GM12801 (cell line): Measurements from ENCODE around the gene RTN4.

Source experiments
- CTCF ChIP-seq: IDR thresholded peaks from one replicate; pipeline ENCODE4 v1.5.1; 2011; ENCODE audit warnings: control low read depth; ENCODE audit not compliant: insufficient read length; ENCODE audit errors: extremely low read depth

Gene RTN4

GRCh38 chr2:55050100-55050994, at the start of gene RTN4:
RTN4 (minus strand) TSS chr2:55050451; CDS start chr2:55050300, 151 bp downstream.
- TF ChIP-seq CTCF, result no peak

- no peak for TF ChIP-seq CTCF
Measured at GRCh38 chr2:55099493-55099877, 49.2 kb upstream of the RTN4 start.

GRCh38 chr2:55097461-55098410, 47.5 kb upstream of the RTN4 start:
- no peak for TF ChIP-seq CTCF

GRCh38 chr2:55097082-55097460, 46.8 kb upstream of the RTN4 start:
- no peak for TF ChIP-seq CTCF

- TF ChIP-seq CTCF, result no peak
Measured at GRCh38 chr2:55096586-55096985, 46.3 kb upstream of the RTN4 start.

- no peak for TF ChIP-seq CTCF
Measured at GRCh38 chr2:55093381-55093780, 43.1 kb upstream of the RTN4 start.

- no peak for TF ChIP-seq CTCF
Measured at GRCh38 chr2:55092439-55092838, 42.2 kb upstream of the RTN4 start.
